GM18951 (cell line): Measurements from ENCODE around the gene COP1.

ENCODE experiments used
- POLR2A ChIP-seq: IDR thresholded peaks from 4 replicates; pipeline ENCODE4 v1.6.1; 2011; ENCODE audit warnings: mild to moderate bottlenecking; ENCODE audit not compliant: insufficient read length, insufficient read depth; ENCODE audit errors: extremely low read depth
- in situ Hi-C: fragments of 300-500 bp; cut with MboI; formaldehyde crosslinking; loops from one replicate; pipeline ENCODE4 v1.12.0; 2022; ENCODE audit warnings: low sequenced_read_pairs, mixed read lengths, inconsistent platforms; ENCODE audit not compliant: unreplicated experiment

The COP1 gene

GRCh38 chr1:176068901-176069300, 138.2 kb downstream of the COP1 start:
- in situ Hi-C loops, result loop anchor here (25.0 kb wide), 1 partner anchor 707 kb away; no protein-coding TSS in a partner anchor
- TF ChIP-seq POLR2A, result no peak

GRCh38 chr1:176068256-176068655, 138.8 kb downstream of the COP1 start:
- in situ Hi-C loops, result loop anchor here (25.0 kb wide), 1 partner anchor 706 kb away; no protein-coding TSS in a partner anchor

GRCh38 chr1:176066709-176067108, 140.4 kb downstream of the COP1 start:
- no peak for TF ChIP-seq POLR2A
- in situ Hi-C loops, result loop anchor here (25.0 kb wide), 1 partner anchor 704 kb away; no protein-coding TSS in a partner anchor

More at GRCh38 chr1:176068256-176068655, 138.8 kb downstream of the COP1 start:
- TF ChIP-seq POLR2A, result no peak

- no peak for TF ChIP-seq POLR2A
- in situ Hi-C loops, result loop anchor here (25.0 kb wide), 1 partner anchor 696 kb away; no protein-coding TSS in a partner anchor
Observed at GRCh38 chr1:176058686-176059085, 148.4 kb downstream of the COP1 start.

GRCh38 chr1:176056312-176056711, 150.8 kb downstream of the COP1 start:
- no peak for TF ChIP-seq POLR2A
- in situ Hi-C loops, result loop anchor here (25.0 kb wide), 1 partner anchor 694 kb away; no protein-coding TSS in a partner anchor

- in situ Hi-C loops, result loop anchor here (25.0 kb wide), 1 partner anchor 693 kb away; no protein-coding TSS in a partner anchor
- no peak for TF ChIP-seq POLR2A
Observed at GRCh38 chr1:176055398-176055797, 151.7 kb downstream of the COP1 start.

GRCh38 chr1:176051902-176052518, 155.1 kb downstream of the COP1 start:
- in situ Hi-C loops, result loop anchor here (25.0 kb wide), 1 partner anchor 690 kb away; no protein-coding TSS in a partner anchor
- no peak for TF ChIP-seq POLR2A

- TF ChIP-seq POLR2A, result no peak
- in situ Hi-C loops, result loop anchor here (25.0 kb wide), 1 partner anchor 689 kb away; no protein-coding TSS in a partner anchor
Observed at GRCh38 chr1:176051402-176051801, 155.7 kb downstream of the COP1 start.

GRCh38 chr1:176049582-176049981, 157.5 kb downstream of the COP1 start:
- in situ Hi-C loops, result no loop called here
- no peak for TF ChIP-seq POLR2A

- TF ChIP-seq POLR2A, result no peak
- in situ Hi-C loops, result no loop called here
Observed at GRCh38 chr1:176046926-176047325, 160.2 kb downstream of the COP1 start.

GRCh38 chr1:176043537-176043936, 163.5 kb downstream of the COP1 start:
- in situ Hi-C loops, result no loop called here
- TF ChIP-seq POLR2A, result no peak

- in situ Hi-C loops, result no loop called here
- no peak for TF ChIP-seq POLR2A
Observed at GRCh38 chr1:176033881-176034280, 173.2 kb downstream of the COP1 start.

GRCh38 chr1:176033474-176033873, 173.6 kb downstream of the COP1 start:
- in situ Hi-C loops, result no loop called here

GRCh38 chr1:176032040-176032645, 174.9 kb downstream of the COP1 start:
- in situ Hi-C loops, result no loop called here

More at GRCh38 chr1:176033474-176033873, 173.6 kb downstream of the COP1 start:
- TF ChIP-seq POLR2A, result no peak

More at GRCh38 chr1:176032040-176032645, 174.9 kb downstream of the COP1 start:
- no peak for TF ChIP-seq POLR2A
